Measurements from ENCODE around the gene OPTC. TPM values are rescaled to one million over a fixed set of nuclear protein-coding genes. Genes with fewer than 3 reads are reported as not detected.

Gene OPTC
- total RNA-seq, 5 donors from 2014 or later (not counting 1 experiment from before 2014, with no cell fraction given), result not detected

DNA sequence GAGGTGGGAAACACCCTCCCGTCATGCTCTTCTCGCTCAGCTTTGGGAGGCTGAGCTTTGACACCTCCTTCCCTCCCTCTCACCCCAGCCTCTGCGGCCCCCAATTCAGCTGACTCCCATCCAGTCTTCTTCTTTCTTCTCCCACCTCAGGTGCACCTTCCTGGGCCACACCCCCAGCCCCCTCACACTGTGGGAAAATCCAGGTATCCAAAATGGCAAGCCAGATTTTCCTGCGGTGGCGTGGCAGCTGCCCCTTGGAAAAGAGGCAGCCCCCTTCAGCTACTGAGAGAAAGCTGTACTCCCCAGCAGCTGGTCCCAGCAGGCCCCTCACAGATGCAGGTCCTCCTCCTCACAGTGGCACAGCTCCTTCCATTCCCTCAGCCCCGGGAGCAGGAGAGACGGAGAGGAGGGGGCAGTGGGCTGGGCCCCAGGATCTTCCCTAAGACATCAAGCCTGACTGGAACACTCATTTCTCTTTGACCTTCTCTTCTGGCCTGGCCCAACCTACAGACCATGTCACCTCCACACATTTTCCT is 61.6 kb downstream of the OPTC start:
- 86% methylated on average over 7 of the region's 7 CpGs for WGBS (ENCODE audit: insufficient coverage)
- ATAC-seq (replicated peaks in 1 of 4) (no peak), DNase-seq (no peak)
- Histone ChIP-seq H3K9me3 (no peaks in the 10 kb centered on the region), H3K4me1 (ENCODE audit: control insufficient read depth in 1 of 2, extremely low read depth in 1 of 2, insufficient read depth in 2 of 2, low read length in 2 of 2) (no peaks in the 10 kb centered on the region), H3K36me3 (ENCODE audit: control insufficient read depth in 2 of 2, extremely low read depth in 1 of 2, insufficient read depth in 1 of 2, low read length in 1 of 2) (no peaks in the 10 kb centered on the region), H3K4me3 (ENCODE audit: control insufficient read depth in 1 of 2, extremely low read depth in 1 of 2, low read length in 1 of 2) (no peak overlapping the region), H3K27me3 (replicated peaks in 1 of 2; ENCODE audit: control insufficient read depth in 2 of 2, extremely low read depth in 1 of 2, insufficient read depth in 2 of 2, low read length in 1 of 2) (peaks cover 0 to 5% of the 10 kb centered on the region in 2 experiments), H3K27ac (ENCODE audit: low read length) (no peak overlapping the region)
- ChIA-PET CTCF (interaction anchor here in 1 of 2 donors (0.6 kb wide), 1 partner anchor 119 kb away, joined by 11 read pairs; no protein-coding TSS in a partner anchor), POLR2A (no interaction called here)
- H3K4me1 Mint-ChIP-seq, result no peaks in the 10 kb centered on the region
- no peak overlapping the region for H3K4me3 Mint-ChIP-seq
- H3K36me3 Mint-ChIP-seq, result no peaks in the 10 kb centered on the region
- no peaks in the 10 kb centered on the region for H3K9me3 Mint-ChIP-seq
- peaks cover 0 to 4% of the 10 kb centered on the region in 2 donors for H3K27me3 Mint-ChIP-seq
- no peak overlapping the region for H3K27ac Mint-ChIP-seq

DNA sequence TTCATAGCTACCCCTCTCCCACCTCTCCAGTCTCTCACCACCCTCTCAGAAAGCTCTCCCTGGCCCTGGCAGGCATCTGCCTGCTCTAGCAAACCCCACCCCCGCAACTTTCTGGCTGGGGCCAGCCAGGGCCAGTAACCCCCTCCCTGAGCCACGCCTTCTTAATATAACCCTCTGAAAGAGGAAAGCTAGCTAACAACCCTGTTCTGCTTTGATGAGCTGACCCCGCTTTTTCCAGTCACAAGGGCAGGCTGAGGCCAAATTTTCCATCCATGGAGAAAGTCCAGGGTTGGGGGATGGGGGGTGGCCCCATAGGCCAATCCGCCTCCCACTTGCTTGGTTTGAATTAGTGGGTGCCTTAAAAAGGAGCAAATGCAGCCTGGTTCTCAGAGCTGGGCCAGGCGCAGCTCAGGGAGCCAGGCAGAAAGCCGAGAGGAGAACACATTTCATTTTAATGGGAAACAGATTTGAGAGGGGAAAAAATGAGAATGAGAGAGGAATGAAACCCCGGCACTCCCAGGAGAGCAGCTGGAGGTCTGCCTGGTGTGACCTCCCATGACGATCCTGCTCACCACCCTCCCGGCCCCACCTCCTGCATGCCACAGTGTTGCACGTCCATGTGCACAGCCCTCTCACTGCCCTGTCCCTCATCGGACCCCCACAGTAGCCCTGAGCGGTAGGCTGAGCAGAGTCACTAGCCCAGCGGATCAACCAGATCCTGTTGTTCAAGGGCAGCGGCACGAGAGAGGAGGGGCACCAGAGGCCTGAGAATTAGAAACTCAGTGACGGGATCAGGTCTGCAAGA is 62.3 kb downstream of the OPTC start:
- CTCF ChIA-PET, result no interaction called here
- no peaks in the 10 kb centered on the region for H3K36me3 Mint-ChIP-seq

DNA sequence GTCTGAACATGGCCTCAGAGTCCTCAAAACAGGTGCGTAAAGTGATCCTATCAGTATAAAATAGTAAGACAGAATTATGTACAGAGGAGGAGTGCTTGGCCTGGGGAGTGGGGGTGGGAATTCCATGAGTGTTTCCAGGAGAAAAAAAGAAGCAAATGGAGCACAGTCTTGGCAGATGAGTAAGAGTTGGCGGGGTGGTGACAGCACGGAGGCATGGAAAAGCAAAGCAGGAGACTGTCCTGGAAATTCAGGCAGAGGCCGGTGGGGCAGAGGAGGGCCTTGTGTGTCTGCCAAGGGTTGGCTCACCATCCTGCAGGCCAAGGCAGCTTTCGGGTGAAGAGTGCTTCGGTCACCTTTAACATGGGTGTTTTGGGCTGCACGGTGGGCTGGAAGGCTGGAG is 63.4 kb downstream of the OPTC start:
- peaks cover 0 to 5% of the 10 kb centered on the region in 2 experiments for H3K27me3 ChIP-seq (replicated peaks in 1 of 2; ENCODE audit: control insufficient read depth in 2 of 2, extremely low read depth in 1 of 2, insufficient read depth in 2 of 2, low read length in 1 of 2)
- ChIA-PET POLR2A (no interaction called here), CTCF (no interaction called here)
- no peak overlapping the region for H3K4me3 ChIP-seq (ENCODE audit: control insufficient read depth in 1 of 2, extremely low read depth in 1 of 2, low read length in 1 of 2)
- no peak overlapping the region for H3K27ac ChIP-seq (ENCODE audit: low read length)
- Mint-ChIP-seq H3K4me3 (no peak overlapping the region), H3K27me3 (peaks cover 0 to 4% of the 10 kb centered on the region in 2 donors), H3K36me3 (no peaks in the 10 kb centered on the region), H3K9me3 (no peaks in the 10 kb centered on the region), H3K27ac (peak overlapping the region in 1 of 2 donors; percentile 6), H3K4me1 (peaks cover 0 to 5% (median 0%) of the 10 kb centered on the region in 3 donors)
- no peaks in the 10 kb centered on the region for H3K36me3 ChIP-seq (ENCODE audit: control insufficient read depth in 2 of 2, extremely low read depth in 1 of 2, insufficient read depth in 1 of 2, low read length in 1 of 2)
- DNase-seq (no peak), ATAC-seq (replicated peaks in 1 of 4) (no peak)
- H3K9me3 ChIP-seq, result no peaks in the 10 kb centered on the region
- 95% methylated on average over 7 of the region's 7 CpGs for WGBS (ENCODE audit: insufficient coverage)
- no peaks in the 10 kb centered on the region for H3K4me1 ChIP-seq (ENCODE audit: control insufficient read depth in 1 of 2, extremely low read depth in 1 of 2, insufficient read depth in 2 of 2, low read length in 2 of 2)

More for the DNA sequence above, 62.3 kb downstream of the OPTC start:
- H3K4me1 Mint-ChIP-seq, result no peaks in the 10 kb centered on the region
- no peak overlapping the region for H3K4me3 Mint-ChIP-seq
- POLR2A ChIA-PET, result no interaction called here
- Histone ChIP-seq H3K9me3 (no peaks in the 10 kb centered on the region), H3K27ac (ENCODE audit: low read length) (no peak overlapping the region), H3K4me3 (ENCODE audit: control insufficient read depth in 1 of 2, extremely low read depth in 1 of 2, low read length in 1 of 2) (no peak overlapping the region), H3K27me3 (replicated peaks in 1 of 2; ENCODE audit: control insufficient read depth in 2 of 2, extremely low read depth in 1 of 2, insufficient read depth in 2 of 2, low read length in 1 of 2) (peaks cover 0 to 5% of the 10 kb centered on the region in 2 experiments), H3K4me1 (ENCODE audit: control insufficient read depth in 1 of 2, extremely low read depth in 1 of 2, insufficient read depth in 2 of 2, low read length in 2 of 2) (no peaks in the 10 kb centered on the region), H3K36me3 (ENCODE audit: control insufficient read depth in 2 of 2, extremely low read depth in 1 of 2, insufficient read depth in 1 of 2, low read length in 1 of 2) (no peaks in the 10 kb centered on the region)
- H3K9me3 Mint-ChIP-seq, result no peaks in the 10 kb centered on the region
- ATAC-seq (replicated peaks in 1 of 4) (no peak), DNase-seq (no peak)
- WGBS (ENCODE audit: insufficient coverage), result 91% methylated on average over 14 of the region's 16 CpGs
- no peak overlapping the region for H3K27ac Mint-ChIP-seq
- H3K27me3 Mint-ChIP-seq, result peaks cover 0 to 4% of the 10 kb centered on the region in 2 donors

DNA sequence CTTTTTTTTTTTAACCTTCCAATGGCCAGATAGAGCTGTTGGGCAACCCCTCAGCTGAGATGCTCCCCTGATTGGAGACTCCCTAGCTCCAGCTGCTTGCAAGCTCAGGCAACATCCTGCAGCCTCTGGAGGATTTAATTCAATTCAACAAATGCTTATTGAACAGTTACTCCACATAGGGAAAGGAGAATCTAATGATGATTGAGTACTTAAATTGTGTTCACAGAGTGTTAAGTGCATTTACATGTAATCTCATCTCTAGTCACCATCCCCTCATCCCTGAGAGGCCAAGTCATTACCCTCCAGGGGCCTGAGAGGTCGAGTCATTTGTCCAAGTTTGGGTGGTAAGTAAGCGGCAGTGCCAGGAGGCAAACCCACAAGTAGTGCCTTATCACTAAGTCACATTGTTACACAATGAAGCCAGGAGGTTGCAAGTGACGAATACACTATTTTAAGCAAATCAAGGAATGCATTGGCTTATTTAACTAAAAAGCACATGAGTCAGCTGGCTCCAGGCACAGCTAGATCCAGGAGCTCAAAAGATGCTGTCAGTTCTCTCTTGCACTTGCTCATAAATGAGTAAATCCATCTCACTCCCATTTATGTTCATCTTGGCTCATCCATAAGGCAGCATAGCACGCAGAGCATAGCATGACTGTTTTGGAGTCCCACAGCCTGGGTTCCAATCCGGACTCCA is 64.3 kb downstream of the OPTC start:
- Histone ChIP-seq H3K27ac (ENCODE audit: low read length) (no peak overlapping the region), H3K36me3 (ENCODE audit: control insufficient read depth in 2 of 2, extremely low read depth in 1 of 2, insufficient read depth in 1 of 2, low read length in 1 of 2) (no peaks in the 10 kb centered on the region), H3K4me1 (ENCODE audit: control insufficient read depth in 1 of 2, extremely low read depth in 1 of 2, insufficient read depth in 2 of 2, low read length in 2 of 2) (no peaks in the 10 kb centered on the region), H3K9me3 (no peaks in the 10 kb centered on the region), H3K27me3 (replicated peaks in 1 of 2; ENCODE audit: control insufficient read depth in 2 of 2, extremely low read depth in 1 of 2, insufficient read depth in 2 of 2, low read length in 1 of 2) (peaks cover 0 to 5% of the 10 kb centered on the region in 2 experiments), H3K4me3 (ENCODE audit: control insufficient read depth in 1 of 2, extremely low read depth in 1 of 2, low read length in 1 of 2) (no peak overlapping the region)
- no peak for ATAC-seq (replicated peaks in 1 of 4)
- H3K9me3 Mint-ChIP-seq, result no peaks in the 10 kb centered on the region
- H3K36me3 Mint-ChIP-seq, result no peaks in the 10 kb centered on the region
- ChIA-PET CTCF (no interaction called here), POLR2A (no interaction called here)
- H3K27me3 Mint-ChIP-seq, result peaks cover 0 to 4% of the 10 kb centered on the region in 2 donors
- H3K4me1 Mint-ChIP-seq, result peaks cover 0 to 5% (median 0%) of the 10 kb centered on the region in 3 donors
- WGBS (ENCODE audit: insufficient coverage), result 79% methylated on average over 2 of the region's 5 CpGs
- DNase-seq, result no peak
- H3K27ac Mint-ChIP-seq, result no peak overlapping the region
- no peak overlapping the region for H3K4me3 Mint-ChIP-seq

Other genes starting within 250 kb of the OPTC start
- 100 to 1,000 TPM; 172 to 655 (median 186) TPM for gene BTG2, start 188.6 kb upstream of the OPTC start, total RNA-seq
- under 1 TPM in 3 of 5 donors, not detected in 2; 0.13 to 0.41 (median 0.18) TPM for gene FMOD, start 143.0 kb upstream of the OPTC start, total RNA-seq
- under 1 TPM in 3 of 5 donors, not detected in 2; 0.13 to 0.18 (median 0.13) TPM for gene PRELP, start 18.3 kb upstream of the OPTC start, total RNA-seq
- gene ATP2B4, start 132.7 kb downstream of the OPTC start, total RNA-seq, result 10 to 100 TPM; 45.5 to 93.1 (median 84.9) TPM

Measured in T-cell (primary cell).